ENCODE measurements around the gene P3R3URF. TPM values are rescaled to one million over a fixed set of nuclear protein-coding genes. Genes with fewer than 3 reads are reported as not detected.

The P3R3URF gene
- total RNA-seq, 1 donor from 2014 or later, result not detected

DNA sequence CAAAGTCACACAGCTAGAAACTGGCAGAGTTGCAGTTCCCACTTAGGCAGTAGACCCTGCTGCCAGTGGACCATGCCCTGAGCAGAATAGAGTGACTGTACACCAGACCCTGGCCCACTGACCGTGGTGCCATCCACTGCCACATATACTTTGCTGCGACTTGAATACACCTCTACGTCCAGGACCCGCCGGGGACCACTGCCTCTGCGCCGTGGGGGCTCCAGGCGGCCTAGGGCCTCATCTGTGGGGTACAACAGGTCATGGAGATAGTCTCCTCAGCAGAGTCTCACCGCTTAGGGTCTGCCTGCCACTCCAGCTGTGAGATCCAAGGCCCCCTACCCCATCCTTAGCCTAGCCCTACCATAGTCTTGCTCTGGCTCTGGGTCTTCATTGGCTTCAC is 20.3 kb upstream of the P3R3URF start:
- H3F3A ChIP-seq (ENCODE audit: low read depth), result peaks cover 26% of the 10 kb centered on the region
- no peaks in the 10 kb centered on the region for H3K36me3 ChIP-seq
- peak overlapping the region; percentile 88 for H3K4me3 Mint-ChIP-seq
- H3K9me3 Mint-ChIP-seq, result no peaks in the 10 kb centered on the region
- H3K27ac Mint-ChIP-seq, result no peak overlapping the region
- peaks cover 15% of the 10 kb centered on the region for H3K4me1 Mint-ChIP-seq
- DNase-seq (ENCODE audit: low spot score), result no peak
- peaks cover 7% of the 10 kb centered on the region for H3K4me1 ChIP-seq
- no peaks in the 10 kb centered on the region for H3K9me3 ChIP-seq (ENCODE audit: low read depth)
- H3K9ac ChIP-seq, result no peak overlapping the region
- H4K20me1 ChIP-seq (ENCODE audit: low read depth), result peaks cover 5% of the 10 kb centered on the region
- H3K27me3 ChIP-seq, result no peaks in the 10 kb centered on the region
- peaks cover 14% of the 10 kb centered on the region for H3K36me3 Mint-ChIP-seq
- peaks cover 4% of the 10 kb centered on the region for H3K27me3 Mint-ChIP-seq (ENCODE audit: insufficient read depth, low read depth)
- peaks cover 11% of the 10 kb centered on the region for H3K79me2 ChIP-seq (ENCODE audit: low read depth)
- H2AFZ ChIP-seq (replicated peaks), result no peak overlapping the region
- H3K4me3 ChIP-seq, result no peak overlapping the region
- H3K27ac ChIP-seq, result no peak overlapping the region
- H3K4me2 ChIP-seq, result no peak overlapping the region
- TF ChIP-seq EZH2 (IDR thresholded peaks at IDR 0.05) (no peak), EZH2phosphoT487 (IDR thresholded peaks at IDR 0.05) (no peak)
- TF ChIP-seq, protein P1, sequence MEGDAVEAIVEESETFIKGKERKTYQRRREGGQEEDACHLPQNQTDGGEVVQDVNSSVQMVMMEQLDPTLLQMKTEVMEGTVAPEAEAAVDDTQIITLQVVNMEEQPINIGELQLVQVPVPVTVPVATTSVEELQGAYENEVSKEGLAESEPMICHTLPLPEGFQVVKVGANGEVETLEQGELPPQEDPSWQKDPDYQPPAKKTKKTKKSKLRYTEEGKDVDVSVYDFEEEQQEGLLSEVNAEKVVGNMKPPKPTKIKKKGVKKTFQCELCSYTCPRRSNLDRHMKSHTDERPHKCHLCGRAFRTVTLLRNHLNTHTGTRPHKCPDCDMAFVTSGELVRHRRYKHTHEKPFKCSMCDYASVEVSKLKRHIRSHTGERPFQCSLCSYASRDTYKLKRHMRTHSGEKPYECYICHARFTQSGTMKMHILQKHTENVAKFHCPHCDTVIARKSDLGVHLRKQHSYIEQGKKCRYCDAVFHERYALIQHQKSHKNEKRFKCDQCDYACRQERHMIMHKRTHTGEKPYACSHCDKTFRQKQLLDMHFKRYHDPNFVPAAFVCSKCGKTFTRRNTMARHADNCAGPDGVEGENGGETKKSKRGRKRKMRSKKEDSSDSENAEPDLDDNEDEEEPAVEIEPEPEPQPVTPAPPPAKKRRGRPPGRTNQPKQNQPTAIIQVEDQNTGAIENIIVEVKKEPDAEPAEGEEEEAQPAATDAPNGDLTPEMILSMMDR (IDR thresholded peaks at IDR 0.05), result no peak

DNA sequence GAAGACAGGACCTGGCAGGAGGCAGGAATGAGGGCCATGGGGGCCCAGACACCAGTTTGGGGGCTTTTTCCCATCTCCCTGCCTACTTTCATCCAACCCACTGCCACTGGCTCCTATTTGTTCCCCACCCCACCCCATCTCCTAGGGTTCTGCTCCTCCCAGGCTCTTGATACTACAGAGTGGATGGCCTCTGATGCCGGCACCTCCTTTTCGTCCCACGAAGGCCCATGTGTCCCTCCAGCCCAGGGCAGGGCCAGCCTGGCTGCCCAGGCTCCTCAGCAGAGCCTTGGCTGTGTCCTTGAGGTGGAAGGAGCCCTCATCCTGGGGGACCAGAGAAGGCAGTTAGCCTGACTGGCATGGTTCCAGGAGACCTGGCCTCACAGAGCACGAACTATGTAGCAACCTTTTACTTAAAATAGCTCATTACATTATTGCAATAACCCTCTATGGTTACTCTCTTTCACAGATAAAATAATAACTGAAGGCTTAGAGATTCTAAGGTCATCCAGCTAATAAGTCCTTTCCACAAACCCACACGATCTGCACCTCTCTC is 18.4 kb upstream of the P3R3URF start:
- TF ChIP-seq EZH2phosphoT487 (IDR thresholded peaks at IDR 0.05), result no peak
- no peak for TF ChIP-seq EZH2 (IDR thresholded peaks at IDR 0.05)
- TF ChIP-seq, protein P1 (IDR thresholded peaks at IDR 0.05), result no peak
- Histone ChIP-seq H3K79me2 (ENCODE audit: low read depth) (peaks cover 11% of the 10 kb centered on the region), H3K27ac (no peak overlapping the region), H3F3A (ENCODE audit: low read depth) (peaks cover 26% of the 10 kb centered on the region), H3K4me3 (no peak overlapping the region), H3K4me2 (no peak overlapping the region), H3K27me3 (no peaks in the 10 kb centered on the region), H3K4me1 (peaks cover 7% of the 10 kb centered on the region), H3K9ac (no peak overlapping the region), H3K9me3 (ENCODE audit: low read depth) (no peaks in the 10 kb centered on the region), H3K36me3 (no peaks in the 10 kb centered on the region), H4K20me1 (ENCODE audit: low read depth) (peaks cover 5% of the 10 kb centered on the region), H2AFZ (replicated peaks) (no peak overlapping the region)
- no peak for DNase-seq (ENCODE audit: low spot score)
- Mint-ChIP-seq H3K4me1 (peaks cover 15% of the 10 kb centered on the region), H3K36me3 (peaks cover 16% of the 10 kb centered on the region), H3K4me3 (no peak overlapping the region), H3K9me3 (no peaks in the 10 kb centered on the region), H3K27ac (no peak overlapping the region), H3K27me3 (ENCODE audit: insufficient read depth, low read depth) (peaks cover 2% of the 10 kb centered on the region)

DNA sequence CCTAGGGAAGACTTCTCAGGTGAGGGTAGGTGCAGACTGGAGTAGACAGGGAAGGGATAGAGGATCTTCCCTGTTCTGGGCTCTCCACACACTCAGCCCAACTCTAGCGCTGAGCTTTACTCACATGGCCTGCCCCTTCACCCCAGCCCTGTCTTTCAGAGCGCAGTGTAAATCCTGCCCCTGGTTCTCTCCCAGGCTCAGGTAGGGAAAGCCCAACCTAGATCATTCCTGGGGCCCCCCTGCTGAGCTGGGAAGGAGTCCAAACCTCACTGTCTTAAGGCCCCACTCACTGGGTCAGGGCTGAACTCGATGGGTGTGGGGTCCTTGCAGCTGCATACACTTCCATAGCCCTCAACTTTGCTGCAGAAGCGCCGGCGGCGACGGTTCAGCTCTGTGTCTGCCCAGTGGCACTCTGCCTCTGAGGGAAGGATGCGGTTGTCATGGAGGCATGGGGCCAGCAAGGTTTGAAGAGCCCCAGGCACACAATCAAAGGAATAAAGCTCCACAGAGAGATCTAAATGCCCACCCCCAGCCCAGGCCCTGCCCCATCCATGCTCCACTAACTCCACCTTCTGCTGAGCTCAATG is 17.8 kb upstream of the P3R3URF start:
- TF ChIP-seq EZH2phosphoT487 (IDR thresholded peaks at IDR 0.05) (no peak), EZH2 (IDR thresholded peaks at IDR 0.05) (no peak)
- TF ChIP-seq, protein P1 (IDR thresholded peaks at IDR 0.05), result no peak
- Histone ChIP-seq H3K27me3 (no peaks in the 10 kb centered on the region), H3K4me1 (peaks cover 7% of the 10 kb centered on the region), H3K9ac (no peak overlapping the region), H4K20me1 (ENCODE audit: low read depth) (peaks cover 5% of the 10 kb centered on the region), H2AFZ (replicated peaks) (no peak overlapping the region), H3K4me3 (no peak overlapping the region), H3K27ac (no peak overlapping the region), H3F3A (ENCODE audit: low read depth) (peaks cover 21% of the 10 kb centered on the region), H3K79me2 (ENCODE audit: low read depth) (peaks cover 11% of the 10 kb centered on the region), H3K9me3 (ENCODE audit: low read depth) (no peaks in the 10 kb centered on the region), H3K36me3 (no peaks in the 10 kb centered on the region), H3K4me2 (no peak overlapping the region)
- H3K4me3 Mint-ChIP-seq, result no peak overlapping the region
- H3K27me3 Mint-ChIP-seq (ENCODE audit: insufficient read depth, low read depth), result peaks cover 3% of the 10 kb centered on the region
- no peak for DNase-seq (ENCODE audit: low spot score)
- H3K9me3 Mint-ChIP-seq, result no peaks in the 10 kb centered on the region
- H3K4me1 Mint-ChIP-seq, result peaks cover 11% of the 10 kb centered on the region
- peaks cover 21% of the 10 kb centered on the region for H3K36me3 Mint-ChIP-seq
- H3K27ac Mint-ChIP-seq, result no peak overlapping the region

All from neural progenitor cell (in vitro differentiated cells).